Naive B cell (primary cell): ENCODE measurements around the gene CEP72. TPM values are rescaled to one million over a fixed set of nuclear protein-coding genes. Genes with fewer than 3 reads are reported as not detected.
A peak's percentile ranks its signal among the peaks of the same experiment; 100 is the strongest.

Experiments used
- ATAC-seq, 2 donors: fragments of 150-1000 bp; cut with Tn5 transposase; 2 replicates each; pipeline ENCODE4 v1.10.0; 2021; ENCODE audit warnings: low read depth in 2 of 2, mild to moderate bottlenecking in 2 of 2, moderate library complexity in 2 of 2
- DNase-seq: peaks from one replicate; pipeline ENCODE4 v3.0.0; 2022
- H3K27ac Mint-ChIP-seq, 6 donors: one replicate each; pipeline ENCODE4 v1.8.0; 2020 to 2022; ENCODE audit warnings: mild to moderate bottlenecking in 6 of 6, mixed read lengths in 6 of 6, moderate library complexity in 5 of 6, inconsistent platforms in 2 of 6
- H3K27me3 Mint-ChIP-seq, 3 donors: one replicate each; pipeline ENCODE4 v1.8.0; 2021 to 2022; ENCODE audit warnings: mixed read lengths in 3 of 3, mild to moderate bottlenecking in 1 of 3
- H3K36me3 Mint-ChIP-seq, 2 donors: one replicate each; pipeline ENCODE4 v1.8.0; 2020 to 2022; ENCODE audit warnings: mixed read lengths in 2 of 2, inconsistent platforms in 1 of 2, mild to moderate bottlenecking in 1 of 2
- H3K4me1 Mint-ChIP-seq, 3 donors: one replicate each; pipeline ENCODE4 v1.8.0; 2020 to 2022; ENCODE audit warnings: mixed read lengths in 3 of 3, inconsistent platforms in 1 of 3, mild to moderate bottlenecking in 1 of 3, moderate library complexity in 1 of 3
- H3K4me3 Mint-ChIP-seq, 8 donors: one replicate each; pipeline ENCODE4 v1.8.0; 2020 to 2022; ENCODE audit warnings: mild to moderate bottlenecking in 8 of 8, mixed read lengths in 8 of 8, moderate library complexity in 8 of 8, inconsistent platforms in 2 of 8
- H3K9me3 Mint-ChIP-seq, 7 donors: one replicate each; pipeline ENCODE4 v1.8.0; 2020 to 2022; ENCODE audit warnings: mixed read lengths in 7 of 7, mild to moderate bottlenecking in 5 of 7, inconsistent platforms in 2 of 7, moderate library complexity in 1 of 7
- polyA plus RNA-seq, 6 donors: library from polyadenylated mRNA; unstranded; fragments of 300-500 nt; fragmentation: Illumina TruSeq; gene quantifications; one replicate each; pipeline ENCODE4 v1.2.3, GENCODE V29; 2021; ENCODE audit warnings: low read depth in 6 of 6

CEP72 gene
- polyA plus RNA-seq, 6 donors from 2014 or later = 1.9 to 7.8 (median 2.9) TPM; not detected in 1

GRCh38 chr5:665541-665955 lies 53.4 kb downstream of the CEP72 start:
- Mint-ChIP-seq H3K27ac (no peak overlapping the region), H3K4me3 (no peak overlapping the region), H3K36me3 (peaks cover 5 to 17% of the 10 kb centered on the region in 2 donors), H3K9me3 (no peaks in the 10 kb centered on the region), H3K4me1 (peaks cover 0 to 5% (median 0%) of the 10 kb centered on the region in 3 donors), H3K27me3 (no peaks in the 10 kb centered on the region)
- ATAC-seq (no peak), DNase-seq (no peak)

DNA sequence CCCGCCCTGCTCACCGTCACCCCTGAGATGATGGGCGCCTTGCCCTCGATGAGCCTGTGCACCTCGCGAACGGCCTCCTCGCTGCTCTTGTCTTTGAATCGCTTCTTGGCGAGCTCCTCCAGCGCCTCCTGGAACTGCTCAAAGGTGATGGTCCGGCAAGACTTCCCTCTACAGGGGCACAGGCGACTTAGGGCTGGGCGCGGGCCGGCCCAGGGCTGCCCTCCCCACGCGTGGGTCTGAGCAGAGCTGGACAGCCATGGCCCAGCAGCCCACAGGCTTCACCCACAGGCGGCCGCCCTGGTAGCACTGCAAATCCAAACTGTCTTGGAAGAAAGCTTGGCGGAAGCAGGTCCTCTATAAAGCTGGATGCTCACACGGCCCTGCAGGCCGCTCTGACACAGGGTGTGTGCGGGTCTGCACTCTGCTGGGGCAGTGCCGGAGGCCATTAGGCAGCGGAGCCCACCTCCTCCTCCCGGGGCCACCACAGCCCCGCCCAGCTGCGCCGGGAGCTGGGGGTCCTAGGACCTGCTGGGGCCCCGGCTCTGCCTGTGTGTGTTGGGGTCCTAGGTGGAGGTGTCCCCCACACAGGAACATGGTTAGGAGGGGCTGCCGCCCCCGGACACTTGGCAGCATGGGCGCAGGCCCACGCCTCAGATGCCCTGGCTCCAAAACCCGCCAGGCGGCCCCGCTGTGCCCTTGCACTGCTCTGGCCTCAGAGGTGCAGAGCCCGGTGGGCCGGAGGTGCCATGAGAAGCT lies 54.0 kb downstream of the CEP72 start:
- Mint-ChIP-seq H3K4me3 (no peak overlapping the region), H3K4me1 (peaks cover 0 to 5% (median 0%) of the 10 kb centered on the region in 3 donors), H3K27ac (no peak overlapping the region), H3K36me3 (peaks cover 5 to 15% of the 10 kb centered on the region in 2 donors), H3K27me3 (no peaks in the 10 kb centered on the region), H3K9me3 (no peaks in the 10 kb centered on the region)
- ATAC-seq = no peak
- DNase-seq = no peak

DNA sequence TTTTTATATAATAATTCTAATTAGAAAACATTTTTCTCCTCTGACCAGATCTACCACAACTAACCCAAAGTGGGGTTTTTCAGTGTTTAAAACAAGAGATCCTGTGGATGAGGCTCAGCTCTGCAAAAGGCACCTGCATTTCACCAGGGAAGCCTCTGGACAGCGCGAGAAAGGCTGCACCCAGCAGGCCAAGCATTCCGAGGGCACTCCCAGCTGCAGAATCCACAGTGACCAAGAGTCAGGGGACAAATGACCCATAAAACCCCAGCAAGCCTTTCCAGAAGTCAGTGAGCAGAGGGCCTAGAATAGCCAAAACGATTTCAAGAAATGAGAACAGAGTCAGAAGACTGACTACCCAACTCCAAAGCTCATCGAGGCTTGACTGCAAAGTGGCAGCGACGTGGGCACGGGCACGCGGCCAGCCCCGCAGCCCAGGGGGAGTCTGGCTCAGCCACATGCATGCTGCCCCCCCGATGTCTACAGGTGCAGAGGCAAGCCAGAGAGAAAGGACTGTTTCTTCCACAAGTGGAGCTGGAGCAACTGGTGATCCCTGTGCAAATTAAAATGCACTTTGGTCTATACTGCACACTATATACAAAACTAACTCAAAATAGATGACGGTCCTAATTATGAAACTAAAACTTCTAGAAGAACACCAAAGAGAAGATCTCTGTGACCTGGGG lies 54.8 kb downstream of the CEP72 start:
- ATAC-seq (no peak), DNase-seq (no peak)
- Mint-ChIP-seq H3K27me3 (peaks cover 0 to under 1% (median 0%) of the 10 kb centered on the region in 3 donors), H3K4me1 (peaks cover 1 to 5% (median 1%) of the 10 kb centered on the region in 3 donors), H3K36me3 (peaks cover 0 to 11% of the 10 kb centered on the region in 2 donors), H3K4me3 (no peak overlapping the region), H3K27ac (no peak overlapping the region), H3K9me3 (no peaks in the 10 kb centered on the region)

GRCh38 chr5:668283-668995 lies 56.3 kb downstream of the CEP72 start:
- H3K4me3 Mint-ChIP-seq = no peak overlapping the region
- peaks cover 8 to 14% (median 12%) of the 10 kb centered on the region in 3 donors for H3K4me1 Mint-ChIP-seq
- H3K27ac Mint-ChIP-seq = no peak overlapping the region
- DNase-seq (no peak), ATAC-seq (no peak)
- H3K27me3 Mint-ChIP-seq = peaks cover 6 to 15% (median 9%) of the 10 kb centered on the region in 3 donors
- no peaks in the 10 kb centered on the region for H3K9me3 Mint-ChIP-seq
- H3K36me3 Mint-ChIP-seq = peaks cover 0 to 11% of the 10 kb centered on the region in 2 donors

- Mint-ChIP-seq H3K27ac (no peak overlapping the region), H3K36me3 (peaks cover 0 to 11% of the 10 kb centered on the region in 2 donors), H3K4me3 (no peak overlapping the region), H3K4me1 (peaks cover 8 to 20% (median 12%) of the 10 kb centered on the region in 3 donors), H3K27me3 (peaks cover 6 to 23% (median 9%) of the 10 kb centered on the region in 3 donors), H3K9me3 (no peaks in the 10 kb centered on the region)
- ATAC-seq = no peak
- peak; percentile 21 for DNase-seq
Measured at GRCh38 chr5:669111-669841, 57.1 kb downstream of the CEP72 start.

DNA sequence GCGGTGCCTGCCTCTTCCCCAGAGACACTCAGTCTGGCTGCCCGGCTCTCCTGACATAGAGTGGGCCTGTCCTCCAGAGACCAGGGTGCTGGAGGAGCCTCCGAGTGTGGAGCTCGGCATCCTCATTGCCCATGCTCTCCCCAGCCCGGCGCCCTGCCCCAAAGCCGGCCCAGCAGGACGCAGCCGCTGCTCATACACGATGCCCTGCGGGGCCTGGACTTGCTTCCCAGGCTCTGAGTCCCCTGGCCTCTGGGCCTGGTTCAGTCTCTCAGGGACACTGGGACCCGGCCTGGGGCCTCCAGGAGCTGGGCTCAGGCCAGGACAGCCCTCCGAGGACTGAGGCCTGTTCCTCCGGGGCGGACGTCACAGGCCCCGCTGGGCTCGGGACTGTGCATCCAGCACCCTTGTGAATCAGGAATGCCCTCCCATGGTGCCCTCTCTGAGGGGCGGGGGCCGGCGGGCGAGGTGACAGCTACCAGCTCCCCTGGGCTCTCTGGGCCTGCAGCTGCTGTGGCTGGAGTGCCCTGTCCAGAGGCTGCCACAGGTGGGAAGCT lies 57.8 kb downstream of the CEP72 start:
- no peak overlapping the region for H3K4me3 Mint-ChIP-seq
- DNase-seq = no peak
- H3K9me3 Mint-ChIP-seq = no peaks in the 10 kb centered on the region
- peaks cover 6 to 29% (median 9%) of the 10 kb centered on the region in 3 donors for H3K27me3 Mint-ChIP-seq
- H3K36me3 Mint-ChIP-seq = peaks cover 0 to 11% of the 10 kb centered on the region in 2 donors
- no peak for ATAC-seq
- no peak overlapping the region for H3K27ac Mint-ChIP-seq
- peaks cover 8 to 20% (median 12%) of the 10 kb centered on the region in 3 donors for H3K4me1 Mint-ChIP-seq

DNA sequence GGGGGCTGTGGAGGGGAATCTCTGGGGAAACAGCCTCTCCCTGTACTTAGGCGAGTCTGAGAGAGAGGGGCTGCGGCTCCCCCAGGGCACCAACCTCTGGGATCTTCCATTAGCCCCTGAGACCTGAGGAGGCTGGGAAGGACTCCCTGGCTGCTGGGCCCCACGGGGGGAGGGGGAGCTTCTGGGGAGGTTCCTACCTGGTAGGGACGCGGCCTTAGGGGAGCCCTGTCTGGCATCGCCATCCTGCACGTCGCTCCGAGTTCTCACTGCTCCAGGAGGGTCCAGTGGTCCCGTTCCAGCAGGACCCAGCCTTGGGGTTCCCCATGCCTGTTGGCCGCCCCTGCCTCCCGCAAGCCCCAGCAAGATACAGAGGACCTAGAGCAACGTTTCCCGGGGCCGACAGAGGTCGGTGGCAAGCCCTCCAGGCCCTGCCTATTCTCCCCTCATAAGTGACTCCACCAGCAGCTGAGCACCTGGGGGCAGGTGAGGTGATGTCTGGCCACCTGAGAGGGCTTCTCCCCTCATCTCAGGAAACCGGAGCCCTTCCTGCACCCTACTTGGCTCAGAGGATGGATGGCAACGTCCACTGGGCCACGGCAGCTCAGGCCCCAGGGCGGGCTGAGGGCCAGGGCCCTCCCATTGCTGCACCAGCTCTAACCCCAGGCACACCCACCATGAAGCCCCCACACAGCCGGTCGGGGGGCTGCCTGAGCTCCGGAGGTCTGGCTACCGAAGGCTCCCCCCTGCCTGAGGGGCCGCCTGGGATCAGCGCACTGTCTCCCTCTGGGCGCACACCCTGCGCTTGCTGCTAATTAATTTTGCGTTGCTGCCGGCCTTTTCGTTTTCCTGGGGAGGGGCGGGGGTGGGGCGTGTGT lies 58.5 kb downstream of the CEP72 start:
- DNase-seq = no peak
- Mint-ChIP-seq H3K27ac (no peak overlapping the region), H3K4me1 (peaks cover 8 to 20% (median 12%) of the 10 kb centered on the region in 3 donors), H3K4me3 (no peak overlapping the region), H3K36me3 (peaks cover 0 to 11% of the 10 kb centered on the region in 2 donors), H3K27me3 (peaks cover 6 to 30% (median 9%) of the 10 kb centered on the region in 3 donors), H3K9me3 (no peaks in the 10 kb centered on the region)
- ATAC-seq = no peak

DNA sequence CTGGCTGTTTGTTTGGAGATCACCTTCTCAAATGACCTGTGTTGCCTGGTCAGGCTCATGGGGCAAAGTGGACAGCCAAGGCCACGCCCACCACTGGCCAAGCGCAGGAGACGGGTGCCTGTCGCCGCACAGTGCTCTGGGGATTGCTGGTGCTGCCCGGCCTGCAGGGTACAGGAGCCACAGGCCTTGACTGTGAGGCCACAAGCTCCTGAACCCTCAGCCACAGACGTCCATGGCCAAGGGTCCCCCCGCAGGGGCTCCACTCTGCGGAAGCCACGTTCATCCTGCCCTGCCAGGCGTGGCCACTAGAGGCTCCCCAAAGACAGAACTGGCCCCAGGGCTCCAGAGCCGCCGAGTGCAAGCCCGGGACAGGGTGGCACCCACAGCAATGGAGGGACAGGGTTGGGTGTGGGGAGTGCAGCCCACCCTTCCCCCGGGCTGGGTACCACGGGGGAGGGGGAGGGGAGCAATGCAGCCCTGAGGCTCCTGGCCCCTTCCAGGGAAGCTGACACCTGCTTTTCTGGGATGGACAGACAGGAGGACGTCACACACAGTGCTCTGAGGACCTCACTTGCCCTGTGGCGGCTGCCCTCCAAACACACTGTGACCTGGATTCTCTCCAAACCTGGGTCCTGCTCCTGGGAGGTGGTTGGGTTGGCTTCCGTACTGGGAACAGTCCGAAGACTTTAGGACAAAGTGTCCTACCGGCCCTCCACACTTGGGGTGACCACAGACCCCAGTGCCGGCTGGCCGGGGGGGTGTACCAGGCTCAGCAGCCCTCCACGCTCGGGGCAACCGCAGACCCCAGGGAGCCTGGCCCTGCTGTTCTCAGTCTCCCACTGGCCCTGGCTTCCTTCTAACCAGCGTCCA lies 59.6 kb downstream of the CEP72 start:
- Mint-ChIP-seq H3K36me3 (peaks cover 0 to 11% of the 10 kb centered on the region in 2 donors), H3K4me1 (peaks cover 8 to 20% (median 12%) of the 10 kb centered on the region in 3 donors), H3K27me3 (peaks cover 6 to 38% (median 9%) of the 10 kb centered on the region in 3 donors), H3K27ac (peak overlapping the region in 2 of 6 donors; percentile 84 to 89), H3K4me3 (no peak overlapping the region), H3K9me3 (no peaks in the 10 kb centered on the region)
- ATAC-seq (peak; percentile 66 to 75), DNase-seq (peak; percentile 51)

DNA sequence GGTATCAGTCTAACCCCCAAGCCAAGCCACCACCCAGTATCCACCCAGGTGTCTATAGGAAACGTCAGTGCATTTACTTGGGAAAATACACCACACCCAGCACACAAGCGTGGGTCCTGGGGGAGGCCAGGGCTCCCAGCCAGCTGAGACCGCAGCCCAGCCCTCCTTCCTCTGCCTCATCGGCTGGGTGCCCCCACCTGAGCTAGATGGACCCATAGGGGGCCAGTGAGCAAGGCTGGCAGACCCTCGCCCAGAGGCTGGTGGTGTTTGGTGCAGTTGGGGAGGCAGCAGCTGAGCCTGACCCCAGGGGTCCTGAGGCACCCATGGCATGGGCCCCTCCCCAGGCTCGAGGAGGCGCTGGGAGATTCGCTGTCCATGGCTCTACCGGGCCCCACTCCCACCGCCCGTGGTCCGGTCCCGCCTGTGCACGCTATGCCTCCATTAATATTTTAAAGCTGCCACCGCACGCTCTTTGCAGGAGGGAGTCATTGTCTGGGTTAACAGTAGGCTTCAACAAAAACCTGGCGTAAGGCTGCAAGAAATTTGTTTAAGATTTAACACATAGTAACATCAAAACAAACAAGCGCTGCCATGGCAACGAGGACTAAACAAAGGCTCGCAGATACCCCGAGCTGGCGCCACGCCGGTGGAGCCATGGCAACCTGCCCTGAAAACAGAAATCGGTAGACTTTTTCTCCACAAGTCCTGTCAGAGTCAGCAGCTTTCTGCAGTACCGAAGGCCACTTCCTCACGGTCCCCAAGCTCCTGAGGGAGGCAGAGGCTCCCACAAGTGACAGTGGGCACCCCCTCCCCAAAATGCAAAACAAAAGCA lies 60.4 kb downstream of the CEP72 start:
- Mint-ChIP-seq H3K36me3 (peaks cover 0 to 4% of the 10 kb centered on the region in 2 donors), H3K4me3 (peak overlapping the region in 4 of 8 donors; percentile 3 to 68 (median 40)), H3K4me1 (peaks cover 8 to 20% (median 8%) of the 10 kb centered on the region in 3 donors), H3K27ac (peak overlapping the region in 5 of 6 donors; percentile 62 to 91 (median 84)), H3K9me3 (no peaks in the 10 kb centered on the region), H3K27me3 (peaks cover 6 to 43% (median 9%) of the 10 kb centered on the region in 3 donors)
- DNase-seq = peak; percentile 41
- peak; percentile 62 to 63 for ATAC-seq

GRCh38 chr5:673161-673830 lies 61.2 kb downstream of the CEP72 start:
- H3K4me1 Mint-ChIP-seq = peaks cover 7 to 20% (median 8%) of the 10 kb centered on the region in 3 donors
- H3K27me3 Mint-ChIP-seq = peaks cover 6 to 44% (median 9%) of the 10 kb centered on the region in 3 donors
- ATAC-seq (no peak), DNase-seq (no peak)
- H3K36me3 Mint-ChIP-seq = no peaks in the 10 kb centered on the region
- no peaks in the 10 kb centered on the region for H3K9me3 Mint-ChIP-seq
- H3K4me3 Mint-ChIP-seq = peak overlapping the region in 3 of 8 donors; percentile 3 to 68 (median 53)
- peak overlapping the region in 5 of 6 donors; percentile 62 to 91 (median 84) for H3K27ac Mint-ChIP-seq
